Measurements from ENCODE around the gene CEACAM18. TPM values are rescaled to one million over a fixed set of nuclear protein-coding genes. Genes with fewer than 3 reads are reported as not detected.
A peak's percentile ranks its signal among the peaks of the same experiment; 100 is the strongest.

Gene CEACAM18
- total and polyA plus RNA-seq, 2 donors (not counting 3 experiments of a cell fraction or from before 2014, with no cell fraction given), result not detected

DNA sequence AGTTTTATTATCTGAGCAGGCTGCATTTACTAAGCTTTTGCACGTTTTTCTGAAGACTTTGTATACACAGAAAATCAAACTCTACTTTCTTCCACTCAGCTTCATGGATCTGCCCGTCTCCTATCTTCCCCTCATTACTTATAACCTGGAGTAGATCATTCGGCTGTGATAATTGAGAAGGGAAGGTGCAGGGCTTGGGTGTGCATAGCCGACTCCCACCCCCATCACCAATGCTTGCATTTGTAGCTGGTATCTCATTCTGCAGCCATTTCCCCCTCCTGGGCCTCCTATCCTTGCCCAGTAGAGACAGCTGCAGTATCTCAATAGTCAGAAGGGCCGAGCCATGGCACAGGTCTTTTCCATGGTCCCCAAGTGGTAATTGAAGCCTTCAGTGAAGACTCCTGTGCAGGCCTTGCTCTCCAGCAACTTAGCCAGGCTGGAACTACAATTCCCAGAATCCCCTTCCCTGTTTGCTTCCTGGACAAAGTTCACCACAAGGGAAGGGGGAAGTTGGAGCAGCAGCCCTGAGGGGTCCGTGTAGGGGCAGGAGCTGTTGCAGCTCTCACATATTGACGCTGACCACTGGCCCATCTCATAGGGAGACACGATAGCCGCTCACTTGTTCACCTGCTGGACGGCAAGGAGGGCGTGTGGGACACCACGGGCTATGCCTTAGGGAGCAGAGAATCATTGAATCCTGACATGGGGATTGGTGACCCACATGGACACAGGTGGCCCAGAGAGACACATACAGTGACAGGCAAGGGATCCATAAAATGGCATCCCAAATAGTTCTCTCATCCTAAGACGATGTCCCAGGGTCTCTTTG, 18.0 kb upstream of the CEACAM18 start:
- intact Hi-C loops (cut with micrococcal nuclease), result no loop called here
- Histone ChIP-seq H3K36me3 (ENCODE audit: control insufficient read depth in 2 of 2, extremely low read depth in 1 of 2, insufficient read depth in 2 of 2, low read length in 2 of 2) (no peaks in the 10 kb centered on the region), H3K4me2 (ENCODE audit: insufficient read depth, low read length) (no peak overlapping the region), H3K9me1 (replicated peaks; ENCODE audit: control insufficient read depth, extremely low read depth, insufficient read depth, low read length) (no peaks in the 10 kb centered on the region), H3K27ac (ENCODE audit: insufficient read depth, low read depth, low read length) (no peak overlapping the region), H3K27me3 (ENCODE audit: control insufficient read depth in 2 of 2, insufficient read depth in 2 of 2, low read length in 2 of 2) (no peaks in the 10 kb centered on the region), H2AFZ (ENCODE audit: low read depth, low read length) (peak overlapping the region; percentile 65), H3K9ac (replicated peaks; ENCODE audit: extremely low read depth, insufficient read depth, low read length) (no peak overlapping the region), H3K4me1 (ENCODE audit: control insufficient read depth, extremely low read depth, insufficient read depth, low read length) (no peaks in the 10 kb centered on the region), H3K9me3 (replicated peaks; ENCODE audit: control insufficient read depth, insufficient read depth, low read length) (no peaks in the 10 kb centered on the region), H4K20me1 (replicated peaks; ENCODE audit: control insufficient read depth, extremely low read depth, insufficient read depth, low read length) (no peaks in the 10 kb centered on the region), H3K79me2 (ENCODE audit: control insufficient read depth, insufficient read depth, low read length) (no peaks in the 10 kb centered on the region), H3K4me3 (replicated peaks in 1 of 3; ENCODE audit: insufficient read depth in 1 of 3, low read depth in 1 of 3, low read length in 3 of 3) (peak overlapping the region in 2 of 3 experiments; percentile 16 to 20)
- POLR2A ChIA-PET, result no interaction called here
- CTCF ChIA-PET, result interaction anchor here (1.2 kb wide), 1 partner anchor 201 kb away, joined by 3 read pairs; no protein-coding TSS in a partner anchor
- no TSS peak for BruUV-seq (replicated peaks)
- TF ChIP-seq POLR2A (IDR thresholded peaks at IDR 0.05; ENCODE audit: low read depth, low read length) (no peak), FOS (IDR thresholded peaks at IDR 0.05; ENCODE audit: borderline replicate concordance, insufficient read depth, low read length) (no peak)
- peak; percentile 58 for FAIRE-seq
- dilution Hi-C loops (cut with MboI; ENCODE audit: extremely low pct_ligation_motif_present, low sequenced_read_pairs), result no loop called here
- peak; percentile 9 for DNase-seq (ENCODE audit: low read depth, low spot score)

- no peak overlapping the region for H3K27ac ChIP-seq (ENCODE audit: insufficient read depth, low read depth, low read length)
- TF ChIP-seq POLR2AphosphoS5 (IDR thresholded peaks at IDR 0.05; ENCODE audit: insufficient read depth, low read depth, low read length), result no peak
- TF ChIP-seq, protein P1, sequence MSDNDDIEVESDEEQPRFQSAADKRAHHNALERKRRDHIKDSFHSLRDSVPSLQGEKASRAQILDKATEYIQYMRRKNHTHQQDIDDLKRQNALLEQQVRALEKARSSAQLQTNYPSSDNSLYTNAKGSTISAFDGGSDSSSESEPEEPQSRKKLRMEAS (IDR thresholded peaks at IDR 0.05; ENCODE audit: insufficient read depth, insufficient read length), result no peak
- no peak for TF ChIP-seq JUN (IDR thresholded peaks at IDR 0.05; ENCODE audit: borderline replicate concordance, insufficient read depth, insufficient read length, low read depth)
- no peak for TF ChIP-seq GATA2 (IDR thresholded peaks at IDR 0.05; ENCODE audit: insufficient read depth, insufficient read length, low read depth, low read length)
- TF ChIP-seq EZH2 (IDR thresholded peaks at IDR 0.05; ENCODE audit: borderline replicate concordance, low read depth, low read length, severe bottlenecking), result no peak
- TF ChIP-seq, protein P2, sequence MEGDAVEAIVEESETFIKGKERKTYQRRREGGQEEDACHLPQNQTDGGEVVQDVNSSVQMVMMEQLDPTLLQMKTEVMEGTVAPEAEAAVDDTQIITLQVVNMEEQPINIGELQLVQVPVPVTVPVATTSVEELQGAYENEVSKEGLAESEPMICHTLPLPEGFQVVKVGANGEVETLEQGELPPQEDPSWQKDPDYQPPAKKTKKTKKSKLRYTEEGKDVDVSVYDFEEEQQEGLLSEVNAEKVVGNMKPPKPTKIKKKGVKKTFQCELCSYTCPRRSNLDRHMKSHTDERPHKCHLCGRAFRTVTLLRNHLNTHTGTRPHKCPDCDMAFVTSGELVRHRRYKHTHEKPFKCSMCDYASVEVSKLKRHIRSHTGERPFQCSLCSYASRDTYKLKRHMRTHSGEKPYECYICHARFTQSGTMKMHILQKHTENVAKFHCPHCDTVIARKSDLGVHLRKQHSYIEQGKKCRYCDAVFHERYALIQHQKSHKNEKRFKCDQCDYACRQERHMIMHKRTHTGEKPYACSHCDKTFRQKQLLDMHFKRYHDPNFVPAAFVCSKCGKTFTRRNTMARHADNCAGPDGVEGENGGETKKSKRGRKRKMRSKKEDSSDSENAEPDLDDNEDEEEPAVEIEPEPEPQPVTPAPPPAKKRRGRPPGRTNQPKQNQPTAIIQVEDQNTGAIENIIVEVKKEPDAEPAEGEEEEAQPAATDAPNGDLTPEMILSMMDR (IDR thresholded peaks at IDR 0.05; ENCODE audit: extremely low read depth in 1 of 2, insufficient read depth in 1 of 2, low read depth in 1 of 2, low read length in 2 of 2), result no peak
- TF ChIP-seq FOS (IDR thresholded peaks at IDR 0.05; ENCODE audit: borderline replicate concordance, insufficient read depth, low read length), result no peak
- CTCF ChIA-PET, result interaction anchor here (1.1 to 1.8 kb wide), 2 partner anchors 10 to 199 kb away, joined by 3 to 6 read pairs; no protein-coding TSS in a partner anchor
- BruUV-seq (replicated peaks), result no TSS peak
- H2AFZ ChIP-seq (ENCODE audit: low read depth, low read length), result no peak overlapping the region
- H3K4me3 ChIP-seq (replicated peaks in 1 of 3; ENCODE audit: insufficient read depth in 1 of 3, low read depth in 1 of 3, low read length in 3 of 3), result no peak overlapping the region
- H3K9ac ChIP-seq (replicated peaks; ENCODE audit: extremely low read depth, insufficient read depth, low read length), result no peak overlapping the region
- no peak for DNase-seq (ENCODE audit: low read depth, low spot score)
- H3K9me3 ChIP-seq (replicated peaks; ENCODE audit: control insufficient read depth, insufficient read depth, low read length), result no peaks in the 10 kb centered on the region
- H3K9me1 ChIP-seq (replicated peaks; ENCODE audit: control insufficient read depth, extremely low read depth, insufficient read depth, low read length), result no peaks in the 10 kb centered on the region
- no peaks in the 10 kb centered on the region for H4K20me1 ChIP-seq (replicated peaks; ENCODE audit: control insufficient read depth, extremely low read depth, insufficient read depth, low read length)
- dilution Hi-C loops (cut with MboI; ENCODE audit: extremely low pct_ligation_motif_present, low sequenced_read_pairs) (no loop called here), intact Hi-C loops (cut with micrococcal nuclease) (no loop called here)
- H3K4me1 ChIP-seq (ENCODE audit: control insufficient read depth, extremely low read depth, insufficient read depth, low read length), result no peaks in the 10 kb centered on the region
- no peak for FAIRE-seq
- H3K27me3 ChIP-seq (ENCODE audit: control insufficient read depth in 2 of 2, insufficient read depth in 2 of 2, low read length in 2 of 2), result no peaks in the 10 kb centered on the region
- H3K36me3 ChIP-seq (ENCODE audit: control insufficient read depth in 2 of 2, extremely low read depth in 1 of 2, insufficient read depth in 2 of 2, low read length in 2 of 2), result no peaks in the 10 kb centered on the region
- POLR2A ChIA-PET, result no interaction called here
- no peak overlapping the region for H3K4me2 ChIP-seq (ENCODE audit: insufficient read depth, low read length)
- no peaks in the 10 kb centered on the region for H3K79me2 ChIP-seq (ENCODE audit: control insufficient read depth, insufficient read depth, low read length)
Observed at GRCh38 chr19:51461723-51462161, 16.6 kb upstream of the CEACAM18 start.
